ENCODE data around the gene CELF2.

Gene CELF2

DNA sequence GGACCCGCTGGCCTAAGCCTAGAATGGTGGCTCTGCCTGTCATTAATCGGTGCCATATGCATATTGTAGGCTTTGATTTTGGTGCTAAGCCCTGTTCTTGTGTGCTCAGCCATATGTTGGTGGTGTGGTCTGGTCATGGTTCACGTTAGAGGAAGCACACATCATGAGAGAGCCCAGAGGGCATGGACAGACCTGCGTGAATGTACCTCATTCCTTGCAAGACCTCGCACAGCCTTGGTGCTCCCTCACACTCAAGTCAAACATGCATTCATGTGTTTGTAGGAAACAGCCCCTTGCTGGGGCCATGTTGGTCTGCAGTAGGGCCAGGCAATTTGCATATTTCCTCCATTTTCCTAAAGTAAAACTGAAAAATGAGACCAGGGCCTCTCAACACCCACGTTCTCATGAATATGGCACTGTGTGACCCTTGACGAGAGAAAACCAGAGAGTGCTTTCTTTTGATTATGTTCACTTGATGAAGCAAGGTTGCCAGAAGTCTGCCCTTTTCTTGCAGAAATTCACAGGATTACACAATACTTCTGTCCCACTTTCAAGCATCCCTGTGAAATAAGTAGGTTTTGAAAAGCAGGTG, 268.7 kb downstream of the CELF2 start:
- H3K4me3 ChIP-seq, result no peak overlapping the region
- H3K4me1 ChIP-seq, result no peaks in the 10 kb centered on the region
- H3K27ac ChIP-seq, result no peak overlapping the region
- intact Hi-C loops (cut with DNase I; ENCODE audit: low total_unique reads), result no loop called here
- TF ChIP-seq, protein P1, sequence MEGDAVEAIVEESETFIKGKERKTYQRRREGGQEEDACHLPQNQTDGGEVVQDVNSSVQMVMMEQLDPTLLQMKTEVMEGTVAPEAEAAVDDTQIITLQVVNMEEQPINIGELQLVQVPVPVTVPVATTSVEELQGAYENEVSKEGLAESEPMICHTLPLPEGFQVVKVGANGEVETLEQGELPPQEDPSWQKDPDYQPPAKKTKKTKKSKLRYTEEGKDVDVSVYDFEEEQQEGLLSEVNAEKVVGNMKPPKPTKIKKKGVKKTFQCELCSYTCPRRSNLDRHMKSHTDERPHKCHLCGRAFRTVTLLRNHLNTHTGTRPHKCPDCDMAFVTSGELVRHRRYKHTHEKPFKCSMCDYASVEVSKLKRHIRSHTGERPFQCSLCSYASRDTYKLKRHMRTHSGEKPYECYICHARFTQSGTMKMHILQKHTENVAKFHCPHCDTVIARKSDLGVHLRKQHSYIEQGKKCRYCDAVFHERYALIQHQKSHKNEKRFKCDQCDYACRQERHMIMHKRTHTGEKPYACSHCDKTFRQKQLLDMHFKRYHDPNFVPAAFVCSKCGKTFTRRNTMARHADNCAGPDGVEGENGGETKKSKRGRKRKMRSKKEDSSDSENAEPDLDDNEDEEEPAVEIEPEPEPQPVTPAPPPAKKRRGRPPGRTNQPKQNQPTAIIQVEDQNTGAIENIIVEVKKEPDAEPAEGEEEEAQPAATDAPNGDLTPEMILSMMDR (IDR thresholded peaks at IDR 0.05), result no peak
- H3K27me3 ChIP-seq, result no peaks in the 10 kb centered on the region
- no peak for DNase-seq
- peaks cover 30 to 55% (median 45%) of the 10 kb centered on the region in 3 donors for H3K36me3 ChIP-seq
- no peaks in the 10 kb centered on the region for H3K9me3 ChIP-seq

DNA sequence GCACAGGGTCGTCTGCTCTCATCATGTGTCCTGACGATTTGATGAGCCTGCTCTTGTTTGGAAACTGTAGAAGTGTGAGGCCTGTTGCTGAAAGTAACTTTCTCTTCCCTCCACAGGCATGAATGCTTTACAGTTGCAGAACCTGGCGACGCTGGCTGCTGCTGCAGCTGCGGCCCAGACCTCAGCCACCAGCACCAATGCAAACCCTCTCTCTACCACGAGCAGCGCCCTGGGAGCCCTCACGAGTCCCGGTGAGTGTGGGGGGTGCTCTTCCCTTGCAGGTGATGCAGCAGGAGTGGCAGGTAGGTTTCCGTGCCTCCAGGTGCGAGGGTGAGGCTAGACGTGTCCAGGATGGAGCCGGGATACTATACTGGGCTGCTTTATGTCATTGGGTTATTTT, 270.6 kb downstream of the CELF2 start:
- no peak for DNase-seq
- Histone ChIP-seq H3K9me3 (no peaks in the 10 kb centered on the region), H3K4me1 (no peaks in the 10 kb centered on the region), H3K36me3 (peaks cover 33 to 62% (median 39%) of the 10 kb centered on the region in 3 donors), H3K27ac (no peak overlapping the region), H3K27me3 (no peaks in the 10 kb centered on the region), H3K4me3 (no peak overlapping the region)
- intact Hi-C loops (cut with DNase I; ENCODE audit: low total_unique reads), result no loop called here
- TF ChIP-seq, protein P1 (IDR thresholded peaks at IDR 0.05), result no peak

DNA sequence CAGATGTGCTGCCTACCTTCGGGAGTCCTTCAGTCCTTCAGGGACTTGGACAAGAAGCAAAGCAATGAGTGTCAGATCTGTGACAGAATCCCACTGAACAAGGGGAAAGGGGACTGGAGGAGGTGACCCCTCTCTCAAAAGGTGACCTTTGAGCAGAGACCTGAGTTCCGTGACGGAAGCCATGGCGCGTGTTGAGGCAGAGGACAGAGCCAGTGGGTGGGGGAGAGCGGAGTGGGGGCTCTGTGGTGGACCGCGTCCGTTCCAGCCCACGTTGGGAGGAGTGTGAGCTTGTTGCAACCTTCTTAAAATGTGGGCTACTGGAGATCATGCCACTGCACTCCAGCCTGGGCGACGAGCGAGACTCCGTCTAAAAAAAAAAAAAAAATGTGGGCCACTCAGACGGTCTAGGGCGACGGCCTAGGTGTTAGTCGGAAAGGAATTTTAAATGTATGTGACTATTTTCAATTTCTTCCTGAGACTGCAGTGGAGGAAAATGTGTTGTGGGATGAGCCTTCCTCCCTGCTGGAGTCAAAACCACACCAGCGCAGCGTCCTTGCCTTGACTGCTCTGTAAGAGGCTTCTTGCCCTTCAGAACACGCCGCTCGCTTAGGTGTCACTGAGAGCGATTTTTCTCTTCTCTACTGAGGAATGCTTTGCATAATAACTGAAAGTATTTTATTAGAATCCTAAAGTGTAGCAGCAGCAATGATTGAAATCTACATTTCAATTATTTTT, 272.7 kb downstream of the CELF2 start:
- TF ChIP-seq, protein P1 (IDR thresholded peaks at IDR 0.05), result no peak
- Histone ChIP-seq H3K27ac (no peak overlapping the region), H3K4me1 (no peaks in the 10 kb centered on the region), H3K9me3 (no peaks in the 10 kb centered on the region), H3K27me3 (no peaks in the 10 kb centered on the region), H3K4me3 (no peak overlapping the region), H3K36me3 (peaks cover 28 to 69% (median 48%) of the 10 kb centered on the region in 3 donors)
- intact Hi-C loops (cut with DNase I; ENCODE audit: low total_unique reads), result no loop called here
- no peak for DNase-seq

DNA sequence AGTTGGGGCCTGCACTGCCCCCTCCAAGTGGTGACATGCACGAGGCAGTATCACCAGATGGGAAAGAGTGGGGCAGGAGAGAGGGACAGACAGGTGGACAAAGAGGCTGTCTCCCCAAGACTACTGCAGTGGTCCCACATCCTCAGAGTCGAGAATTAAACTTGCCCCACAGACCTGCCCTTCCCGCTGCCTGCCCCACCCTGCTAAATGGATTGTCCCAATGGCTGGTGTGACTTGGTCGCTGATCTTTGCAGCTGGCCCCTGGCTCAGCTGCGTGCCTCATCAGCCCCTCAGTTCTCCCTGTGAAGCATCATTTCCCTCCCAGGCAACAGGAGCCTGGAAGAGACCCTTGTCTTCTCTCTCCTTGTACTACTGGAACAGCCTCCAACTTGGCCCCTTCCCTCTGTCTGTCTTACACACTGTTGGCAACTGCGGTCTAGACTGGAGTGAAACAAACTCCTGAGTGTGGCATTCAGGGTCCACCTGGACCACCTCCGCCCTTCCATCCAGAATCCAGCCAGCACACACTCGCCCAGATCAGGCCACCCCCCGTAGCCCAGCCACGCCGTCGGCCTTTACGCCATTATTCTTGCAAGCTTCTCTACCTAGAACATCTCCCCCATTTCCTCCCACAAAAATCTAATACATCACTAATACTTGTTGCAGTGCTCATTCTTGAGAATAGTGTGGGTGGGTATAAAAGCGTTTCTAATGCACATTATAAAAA, 275.1 kb downstream of the CELF2 start:
- no peaks in the 10 kb centered on the region for H3K9me3 ChIP-seq
- H3K27ac ChIP-seq, result no peak overlapping the region
- intact Hi-C loops (cut with DNase I; ENCODE audit: low total_unique reads), result no loop called here
- no peaks in the 10 kb centered on the region for H3K4me1 ChIP-seq
- H3K4me3 ChIP-seq, result no peak overlapping the region
- DNase-seq, result no peak
- TF ChIP-seq, protein P1 (IDR thresholded peaks at IDR 0.05), result no peak
- no peaks in the 10 kb centered on the region for H3K27me3 ChIP-seq
- peaks cover 31 to 65% (median 52%) of the 10 kb centered on the region in 3 donors for H3K36me3 ChIP-seq

DNA sequence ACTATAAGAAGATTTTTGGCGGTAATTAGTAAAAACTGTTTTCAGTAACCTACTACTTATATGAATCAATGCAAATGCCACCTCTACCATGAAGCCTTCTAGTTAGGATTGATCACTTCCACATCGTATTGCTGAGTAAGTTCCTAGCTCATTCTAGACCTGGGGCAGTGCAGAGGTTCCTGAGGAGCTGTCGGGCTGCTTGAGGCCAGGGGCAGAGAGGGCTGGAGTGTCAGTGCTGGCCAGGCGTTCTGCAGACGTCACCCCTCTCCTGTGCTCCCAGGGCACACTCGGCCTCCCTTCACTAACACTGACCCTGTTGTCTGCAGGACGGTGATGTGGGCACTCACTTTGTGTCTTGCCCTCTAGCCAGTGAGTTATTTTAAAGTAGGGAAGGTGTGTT, 275.7 kb downstream of the CELF2 start:
- H3K27ac ChIP-seq, result no peak overlapping the region
- H3K4me3 ChIP-seq, result no peak overlapping the region
- no peaks in the 10 kb centered on the region for H3K27me3 ChIP-seq
- intact Hi-C loops (cut with DNase I; ENCODE audit: low total_unique reads), result no loop called here
- TF ChIP-seq, protein P1 (IDR thresholded peaks at IDR 0.05), result no peak
- H3K9me3 ChIP-seq, result no peaks in the 10 kb centered on the region
- peaks cover 25 to 60% (median 46%) of the 10 kb centered on the region in 3 donors for H3K36me3 ChIP-seq
- H3K4me1 ChIP-seq, result no peaks in the 10 kb centered on the region
- DNase-seq, result no peak
